SU-DHL-6 (cell line): Measurements from ENCODE around the gene TNPO2.

Source experiments
- EZH2phosphoT487 ChIP-seq: fragments of 200-600 bp; sonication (generic), shearing (Covaris generic); conservative IDR thresholded peaks from 2 replicates; pipeline ENCODE4 v1.6.1; 2018; ENCODE audit warnings: mild to moderate bottlenecking, antibody characterized with exemption, low read length, moderate library complexity, mixed read lengths
- TF ChIP-seq, protein P1 (sequence below): fragments of 200-600 bp; sonication (generic); IDR thresholded peaks from one replicate; pipeline ENCODE4 v1.5.1; 2017; ENCODE audit warnings: antibody characterized with exemption, mild to moderate bottlenecking, low read length, moderate library complexity; ENCODE audit not compliant: insufficient read depth, poor library complexity, severe bottlenecking

DNA sequence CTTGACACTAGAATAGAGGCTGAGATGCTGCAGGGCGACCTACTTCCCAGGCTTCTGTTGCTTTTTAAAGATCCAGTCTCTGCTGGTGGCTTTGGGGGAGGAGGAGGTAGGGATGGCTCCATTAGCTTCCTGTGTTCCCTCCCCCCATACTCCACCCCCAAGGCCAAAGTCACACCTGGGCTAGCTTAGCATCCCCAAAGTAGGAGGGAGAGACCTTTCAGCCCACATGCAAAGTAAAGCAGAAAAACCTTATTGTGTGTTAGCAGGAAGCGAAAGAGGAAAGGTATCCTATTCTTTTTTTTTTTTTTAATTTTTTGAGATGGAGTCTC is 3.2 kb upstream of the TNPO2 start:
- TF ChIP-seq, protein P1, sequence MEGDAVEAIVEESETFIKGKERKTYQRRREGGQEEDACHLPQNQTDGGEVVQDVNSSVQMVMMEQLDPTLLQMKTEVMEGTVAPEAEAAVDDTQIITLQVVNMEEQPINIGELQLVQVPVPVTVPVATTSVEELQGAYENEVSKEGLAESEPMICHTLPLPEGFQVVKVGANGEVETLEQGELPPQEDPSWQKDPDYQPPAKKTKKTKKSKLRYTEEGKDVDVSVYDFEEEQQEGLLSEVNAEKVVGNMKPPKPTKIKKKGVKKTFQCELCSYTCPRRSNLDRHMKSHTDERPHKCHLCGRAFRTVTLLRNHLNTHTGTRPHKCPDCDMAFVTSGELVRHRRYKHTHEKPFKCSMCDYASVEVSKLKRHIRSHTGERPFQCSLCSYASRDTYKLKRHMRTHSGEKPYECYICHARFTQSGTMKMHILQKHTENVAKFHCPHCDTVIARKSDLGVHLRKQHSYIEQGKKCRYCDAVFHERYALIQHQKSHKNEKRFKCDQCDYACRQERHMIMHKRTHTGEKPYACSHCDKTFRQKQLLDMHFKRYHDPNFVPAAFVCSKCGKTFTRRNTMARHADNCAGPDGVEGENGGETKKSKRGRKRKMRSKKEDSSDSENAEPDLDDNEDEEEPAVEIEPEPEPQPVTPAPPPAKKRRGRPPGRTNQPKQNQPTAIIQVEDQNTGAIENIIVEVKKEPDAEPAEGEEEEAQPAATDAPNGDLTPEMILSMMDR, result no peak
- no peak for TF ChIP-seq EZH2phosphoT487
